Measurements from ENCODE around the gene COTL1. TPM values are rescaled to one million over a fixed set of nuclear protein-coding genes. Genes with fewer than 3 reads are reported as not detected.

COTL1 gene
- total and polyA plus RNA-seq, 9 of the 15 experiments (the other 6 are each of a cell fraction or from before 2014, with no cell fraction given) = 27.7 to 185 (median 72.5) TPM

DNA sequence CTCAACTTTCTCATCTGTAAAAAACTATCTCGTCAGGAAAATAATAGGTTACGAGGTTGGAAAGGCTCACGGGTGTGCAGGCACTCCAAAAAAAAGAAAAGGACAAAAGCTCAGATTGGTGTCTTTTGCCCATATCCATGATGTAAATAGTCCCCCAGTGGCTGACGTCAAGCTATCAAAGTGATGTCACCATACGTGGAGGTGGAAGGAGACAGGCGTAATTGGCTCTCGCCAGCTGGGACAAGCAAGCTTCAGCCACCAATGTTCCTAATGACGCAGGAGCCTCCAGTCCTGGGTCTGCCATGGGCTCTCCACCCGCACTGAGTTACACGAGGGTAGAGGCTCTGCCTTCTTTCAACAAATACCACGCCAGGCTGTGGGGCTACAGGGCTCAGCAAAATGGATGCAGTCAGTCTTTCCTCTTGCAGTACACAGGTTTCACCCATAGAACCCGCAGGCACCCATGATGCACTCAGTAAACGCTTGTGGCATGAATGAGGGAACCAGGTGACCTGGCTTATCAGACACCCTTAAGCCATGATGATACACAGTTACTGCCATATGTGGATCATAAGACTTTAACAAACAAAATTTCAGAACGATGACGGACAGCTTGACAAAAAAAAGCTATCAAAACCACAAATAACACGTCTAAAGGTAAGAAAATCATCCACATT is 50.5 kb downstream of the COTL1 start:
- Histone ChIP-seq H3K79me2 (ENCODE audit: control insufficient read depth, insufficient read depth, low read length) (no peaks in the 10 kb centered on the region), H3K4me3 (no peak overlapping the region), H3K4me2 (ENCODE audit: insufficient read depth, low read length) (no peak overlapping the region), H3K27me3 (ENCODE audit: control insufficient read depth in 2 of 2, insufficient read depth in 2 of 2, low read length in 2 of 2) (no peaks in the 10 kb centered on the region), H2AFZ (ENCODE audit: low read depth, low read length) (no peak overlapping the region), H3K27ac (ENCODE audit: extremely low read depth, low read depth, low read length) (no peak overlapping the region), H3K9me3 (replicated peaks; ENCODE audit: control insufficient read depth, insufficient read depth, low read depth, low read length) (no peaks in the 10 kb centered on the region), H3K9ac (ENCODE audit: insufficient read depth in 1 of 2, low read depth in 2 of 2, low read length in 2 of 2) (no peak overlapping the region), H3K9me1 (ENCODE audit: control insufficient read depth, insufficient read depth, low read length) (no peaks in the 10 kb centered on the region), H3K4me1 (replicated peaks in 1 of 2; ENCODE audit: control insufficient read depth in 2 of 2, insufficient read depth in 2 of 2, low read length in 2 of 2) (peaks cover 0 to 6% of the 10 kb centered on the region in 2 experiments; a peak in 2 of 5 replicates), H3K36me3 (ENCODE audit: control insufficient read depth, insufficient read depth, low read length) (peaks cover 13% of the 10 kb centered on the region; the same call in 2 of the 3 replicates), H4K20me1 (replicated peaks; ENCODE audit: control insufficient read depth, insufficient read depth, low read length) (no peaks in the 10 kb centered on the region)
- TF ChIP-seq SMC3 (conservative IDR thresholded peaks at IDR 0.05; ENCODE audit: insufficient read depth, low read depth, low read length) (no peak), KAT2B (IDR thresholded peaks at IDR 0.05; ENCODE audit: low read depth, low read length) (no peak), FOXJ3 (CRISPR knock-in tag; IDR thresholded peaks at IDR 0.05) (no peak)
- TF ChIP-seq, protein P1, sequence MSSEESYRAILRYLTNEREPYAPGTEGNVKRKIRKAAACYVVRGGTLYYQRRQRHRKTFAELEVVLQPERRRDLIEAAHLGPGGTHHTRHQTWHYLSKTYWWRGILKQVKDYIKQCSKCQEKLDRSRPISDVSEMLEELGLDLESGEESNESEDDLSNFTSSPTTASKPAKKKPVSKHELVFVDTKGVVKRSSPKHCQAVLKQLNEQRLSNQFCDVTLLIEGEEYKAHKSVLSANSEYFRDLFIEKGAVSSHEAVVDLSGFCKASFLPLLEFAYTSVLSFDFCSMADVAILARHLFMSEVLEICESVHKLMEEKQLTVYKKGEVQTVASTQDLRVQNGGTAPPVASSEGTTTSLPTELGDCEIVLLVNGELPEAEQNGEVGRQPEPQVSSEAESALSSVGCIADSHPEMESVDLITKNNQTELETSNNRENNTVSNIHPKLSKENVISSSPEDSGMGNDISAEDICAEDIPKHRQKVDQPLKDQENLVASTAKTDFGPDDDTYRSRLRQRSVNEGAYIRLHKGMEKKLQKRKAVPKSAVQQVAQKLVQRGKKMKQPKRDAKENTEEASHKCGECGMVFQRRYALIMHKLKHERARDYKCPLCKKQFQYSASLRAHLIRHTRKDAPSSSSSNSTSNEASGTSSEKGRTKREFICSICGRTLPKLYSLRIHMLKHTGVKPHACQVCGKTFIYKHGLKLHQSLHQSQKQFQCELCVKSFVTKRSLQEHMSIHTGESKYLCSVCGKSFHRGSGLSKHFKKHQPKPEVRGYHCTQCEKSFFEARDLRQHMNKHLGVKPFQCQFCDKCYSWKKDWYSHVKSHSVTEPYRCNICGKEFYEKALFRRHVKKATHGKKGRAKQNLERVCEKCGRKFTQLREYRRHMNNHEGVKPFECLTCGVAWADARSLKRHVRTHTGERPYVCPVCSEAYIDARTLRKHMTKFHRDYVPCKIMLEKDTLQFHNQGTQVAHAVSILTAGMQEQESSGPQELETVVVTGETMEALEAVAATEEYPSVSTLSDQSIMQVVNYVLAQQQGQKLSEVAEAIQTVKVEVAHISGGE (CRISPR knock-in tag; IDR thresholded peaks at IDR 0.05) = peak in 1 of 3 experiments; percentile 29; a peak in 1 of 6 replicates
- intact Hi-C loops (cut with micrococcal nuclease) (no loop called here), in situ Hi-C loops (cut with MboI) (no loop called here)
- ATAC-seq (no peak), DNase-seq (ENCODE audit: extremely low read depth in 1 of 4, low spot score in 3 of 4) (no peak), FAIRE-seq (no peak)
- 77% methylated on average over 16 of the region's 16 CpGs for WGBS (ENCODE audit: insufficient coverage, low coverage, missing lambda C conversion rate)
- no TSS peak for BruUV-seq (replicated peaks)
- CTCF ChIA-PET (ENCODE audit: low intra/inter-chr PET ratio) = no interaction called here
- POLR2A ChIA-PET = interaction anchor here (0.6 to 3.6 kb wide), 5 partner anchors 13 to 337 kb away, joined by 3 to 15 read pairs (median 3); no protein-coding TSS in a partner anchor

Data from K562 (cell line).